Motor neuron (in vitro differentiated cells): Measurements from ENCODE around the gene ARHGDIA. TPM values are rescaled to one million over a fixed set of nuclear protein-coding genes. Genes with fewer than 3 reads are reported as not detected.
"Not testable (repeated sequence)": the region's sequence is repeated elsewhere in the genome, so short reads cannot be mapped to it uniquely, and the experiment has no call there.

Experiments used
- ATAC-seq, 8 experiments: fragments of 200-7000 bp; cut with Tn5 transposase; replicated peaks in 6 of 8; 2 replicates each; pipeline ENCODE4 v1.8.0; 2021; ENCODE audit warnings: mild to moderate bottlenecking in 8 of 8, moderate library complexity in 8 of 8
- H3K27ac ChIP-seq, 2 donors: fragments of 250-450 bp; sonication (Bioruptor Pico); 2 replicates each; pipeline ENCODE4 v1.9.0; 2021; ENCODE audit warnings: antibody characterized with exemption in 2 of 2, mild to moderate bottlenecking in 2 of 2, moderate library complexity in 1 of 2
- H3K4me1 ChIP-seq, 2 donors: fragments of 250-450 bp; sonication (Bioruptor Pico); replicated peaks in 1 of 2; 2 replicates each; pipeline ENCODE4 v1.6.1; 2021; ENCODE audit warnings: antibody characterized with exemption in 2 of 2, mild to moderate bottlenecking in 2 of 2, moderate library complexity in 1 of 2
- H3K4me3 ChIP-seq, 5 donors: fragments of 250-450 bp; sonication (Bioruptor Pico); 2 replicates each; pipeline ENCODE4 v1.9.0; 2021; ENCODE audit warnings: antibody characterized with exemption in 5 of 5, mild to moderate bottlenecking in 5 of 5, moderate library complexity in 4 of 5
- WGBS, 10 experiments: fragments of 450-650 bp; shearing (Covaris generic); methylation state at CpG; one replicate each; pipeline ENCODE4 v1.0.0; 2022; 5-methylcytosine and 5-hydroxymethylcytosine counted together
- in situ Hi-C, 9 experiments: fragments of 400-800 bp; cut with MboI; loops; one replicate each; pipeline ENCODE4 v1.15.0; 2021; ENCODE audit warnings: low sequenced_read_pairs in 9 of 9, low pct_unique_long_range_greater_than_20kb in 2 of 9; ENCODE audit not compliant: unreplicated experiment in 9 of 9
- total RNA-seq, 8 experiments: library from RNA; unstranded; fragments of 300-600 nt; gene quantifications; 2 replicates each; pipeline versions ENCODE4 v1.2.3 to v1.2.4, GENCODE V29; 2022

Gene ARHGDIA
- total RNA-seq: 100 to 1,000 TPM in 5 of 8 experiments, 10 to 100 TPM in 3; 44.7 to 276 (median 151) TPM

- ATAC-seq: peak; percentile 22 to 64 (median 48)
- H3K4me3 ChIP-seq: peak within 1 kb of the TSS; percentile 62 to 92 (median 84)
- peak within 1 kb of the TSS; percentile 98 to 99 for H3K27ac ChIP-seq
- in situ Hi-C loops: no loop called here
- peaks cover 37 to 41% of the 10 kb centered on the region in 2 donors for H3K4me1 ChIP-seq
- WGBS, 10 experiments: no CpG with 5 or more reads among the region's 64 CpGs
These were observed at the start of gene ARHGDIA for GRCh38 chr17:81870981-81871386. ARHGDIA (minus strand) TSS chr17:81871337; CDS start chr17:81869930, 1,407 bp downstream.

GRCh38 chr17:81918832-81919545, 47.9 kb upstream of the ARHGDIA start:
- H3K4me1 ChIP-seq: peaks cover 25% of the 10 kb centered on the region in 2 donors
- H3K4me3 ChIP-seq: no peak overlapping the region
- no peak for ATAC-seq
- H3K27ac ChIP-seq: no peak overlapping the region
- 25 to 94% (median 81%) methylated on average over 1 to 5 of the region's 15 CpGs; no CpG with 5 or more reads in 3 of the 10 experiments for WGBS, 10 experiments
- in situ Hi-C loops: no loop called here

- in situ Hi-C loops: not testable (repeated sequence)
- 23 to 80% methylated on average over 1 to 4 of the region's 9 CpGs; no CpG with 5 or more reads in 8 of the 10 experiments for WGBS, 10 experiments
- peak in 6 of 8 experiments; percentile 28 to 44 (median 40) for ATAC-seq
- H3K4me3 ChIP-seq: peak overlapping the region; percentile 65 to 85 (median 75)
- H3K27ac ChIP-seq: peak overlapping the region; percentile 75 to 87
- peaks cover 18% of the 10 kb centered on the region in 2 donors for H3K4me1 ChIP-seq
These were observed 47.2 kb upstream of the ARHGDIA start for GRCh38 chr17:81918333-81918669.

DNA sequence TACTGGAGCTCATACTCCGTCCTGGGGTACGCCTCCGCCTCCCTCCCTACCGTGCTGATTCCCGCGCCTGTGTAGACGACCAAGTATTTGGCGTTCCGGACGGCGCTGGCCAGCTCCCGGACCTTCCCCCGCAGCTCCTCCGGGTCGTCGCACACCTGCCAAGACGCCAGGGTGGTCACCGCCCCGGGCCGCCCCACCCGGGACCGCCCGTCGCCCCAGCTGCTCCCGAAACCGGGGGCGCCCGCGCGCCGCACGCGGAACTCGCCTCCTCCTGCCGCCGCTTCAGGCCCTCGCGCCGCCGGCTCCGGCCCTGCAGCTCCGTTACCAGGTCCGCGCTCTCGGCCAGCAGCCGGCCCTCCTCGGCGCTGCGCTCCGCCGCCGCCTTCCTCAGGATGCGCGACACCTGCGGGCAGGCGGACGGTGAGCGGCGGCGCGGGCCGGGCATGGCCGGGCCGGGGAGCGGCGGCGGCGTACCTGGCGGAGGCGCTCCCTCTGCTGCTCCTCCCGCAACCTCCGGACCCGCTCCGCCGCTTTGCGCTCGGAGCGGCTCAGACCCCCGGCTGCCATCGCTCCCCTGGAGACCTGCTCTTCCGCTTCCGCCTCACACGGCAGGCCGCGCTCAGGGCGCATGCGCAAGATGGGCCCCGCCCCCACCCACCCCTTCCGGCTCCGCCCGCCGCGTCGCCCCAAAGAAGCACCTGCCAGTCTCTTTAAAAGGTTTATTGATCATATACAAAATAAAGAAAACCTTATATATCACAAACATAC, 46.6 kb upstream of the ARHGDIA start, which contains the start of gene SIRT7:
Gene SIRT7 (minus strand): TSS at position 612 of the 768 bp plus-strand sequence. CDS start 45 bp downstream, at position 567.
- H3K27ac ChIP-seq: peak within 1 kb of the TSS; percentile 75 to 87
- peaks cover 13% of the 10 kb centered on the region in 2 donors for H3K4me1 ChIP-seq
- WGBS, 10 experiments: 0 to 3% (median 0%) methylated on average over 1 to 6 of the region's 94 CpGs; no CpG with 5 or more reads in 5 of the 10 experiments
- H3K4me3 ChIP-seq: peak within 1 kb of the TSS; percentile 65 to 85 (median 75)
- in situ Hi-C loops: no loop called here
- peak; percentile 30 to 82 (median 75) for ATAC-seq

DNA sequence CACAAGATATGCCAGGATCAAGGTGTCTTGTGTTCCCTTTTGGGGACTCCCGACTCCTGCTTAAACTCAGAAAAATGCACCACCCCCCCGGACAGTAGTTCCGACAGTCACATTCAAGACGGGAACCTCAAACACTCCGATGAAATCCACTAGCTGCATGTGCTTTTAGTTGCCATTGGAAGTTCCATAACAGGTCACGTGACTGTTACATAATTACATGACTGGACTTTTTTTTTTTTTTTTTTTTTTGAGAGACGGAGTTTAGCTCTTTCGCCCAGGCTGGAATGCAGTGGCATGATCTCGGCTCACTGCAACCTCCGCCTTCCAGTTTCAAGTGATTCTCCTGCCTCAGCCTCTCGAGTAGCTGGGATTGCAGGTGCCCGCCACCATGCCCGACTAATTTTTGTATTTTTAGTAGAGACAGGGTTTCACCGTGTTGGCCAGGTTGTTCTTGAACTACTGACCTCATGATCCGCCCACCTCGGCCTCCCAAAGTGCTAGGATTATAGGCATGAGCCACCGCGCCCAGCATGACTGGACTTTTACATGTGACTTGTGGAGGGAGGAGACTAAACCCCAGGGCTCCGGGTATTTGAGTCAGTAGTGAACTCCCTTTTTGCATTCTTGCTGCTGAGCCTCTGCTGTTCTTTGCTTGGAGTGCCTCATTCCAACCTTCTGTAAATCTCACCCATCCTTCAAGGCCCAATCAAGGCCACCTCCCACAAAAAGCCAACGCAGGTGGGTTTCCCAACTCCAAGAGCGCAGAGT, 45.3 kb upstream of the ARHGDIA start:
- Histone ChIP-seq H3K4me1 (peaks cover 11 to 13% of the 10 kb centered on the region in 2 donors), H3K27ac (no peak overlapping the region), H3K4me3 (peak overlapping the region in 2 of 5 donors; percentile 65 to 85)
- peak in 3 of 8 experiments; percentile 71 to 81 (median 72) for ATAC-seq
- 42 to 89% (median 78%) methylated on average over 3 to 13 of the region's 21 CpGs; no CpG with 5 or more reads in 1 of the 10 experiments for WGBS, 10 experiments
- in situ Hi-C loops: no loop called here

- Histone ChIP-seq H3K4me1 (peaks cover 11 to 15% of the 10 kb centered on the region in 2 donors), H3K4me3 (no peak overlapping the region), H3K27ac (no peak overlapping the region)
- 83 to 100% (median 95%) methylated on average over 1 to 3 of the region's 12 CpGs; no CpG with 5 or more reads in 6 of the 10 experiments for WGBS, 10 experiments
- in situ Hi-C loops: no loop called here
- ATAC-seq: no peak
These were observed 44.2 kb upstream of the ARHGDIA start for GRCh38 chr17:81915331-81915730.

GRCh38 chr17:81914103-81914850, 43.1 kb upstream of the ARHGDIA start:
- in situ Hi-C loops: no loop called here
- H3K4me3 ChIP-seq: no peak overlapping the region
- no peak for ATAC-seq
- H3K27ac ChIP-seq: no peak overlapping the region
- 80 to 100% (median 97%) methylated on average over 1 to 19 of the region's 36 CpGs; no CpG with 5 or more reads in 6 of the 10 experiments for WGBS, 10 experiments
- peaks cover 17 to 21% of the 10 kb centered on the region in 2 donors for H3K4me1 ChIP-seq

DNA sequence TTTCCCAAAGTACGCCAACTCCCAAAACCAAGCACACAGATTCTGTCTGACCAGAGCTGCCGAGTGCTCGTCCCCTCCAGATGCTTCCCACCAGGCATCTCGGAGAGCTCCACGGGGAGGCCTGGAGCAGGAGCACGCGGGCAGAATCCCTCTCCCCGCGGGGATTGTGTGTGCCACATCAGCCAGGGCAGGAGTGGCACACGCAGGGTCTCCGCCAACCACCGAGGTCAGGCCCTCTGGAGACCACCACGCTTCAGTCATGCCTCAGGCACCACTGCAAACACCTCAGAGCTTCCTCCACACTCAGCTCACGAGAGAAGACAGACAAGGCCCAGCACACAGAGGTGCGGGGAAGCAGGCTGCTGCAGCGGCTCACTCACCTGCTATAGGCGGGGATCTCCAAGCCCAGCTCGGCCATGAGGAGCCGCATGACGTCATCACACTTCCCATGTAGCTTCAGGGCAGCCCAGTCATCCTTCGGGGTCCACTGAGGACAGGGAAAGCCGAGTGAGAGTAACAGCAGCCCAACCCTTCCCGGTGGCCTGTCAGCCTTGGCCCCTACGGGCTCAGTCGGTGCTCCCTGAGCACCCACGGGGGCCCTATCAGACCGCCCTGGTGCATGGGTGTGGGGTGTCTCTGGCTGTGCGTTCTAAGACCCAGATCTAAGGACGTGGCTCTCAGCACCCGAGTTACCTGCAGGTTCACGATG, 42.4 kb upstream of the ARHGDIA start:
- Histone ChIP-seq H3K4me3 (no peak overlapping the region), H3K4me1 (peaks cover 17 to 21% of the 10 kb centered on the region in 2 donors), H3K27ac (no peak overlapping the region)
- in situ Hi-C loops: no loop called here
- 80 to 100% (median 92%) methylated on average over 1 to 13 of the region's 31 CpGs; no CpG with 5 or more reads in 4 of the 10 experiments for WGBS, 10 experiments
- no peak for ATAC-seq

GRCh38 chr17:81912441-81913309, 41.5 kb upstream of the ARHGDIA start:
- WGBS, 10 experiments: 25 to 100% (median 85%) methylated on average over 1 to 10 of the region's 32 CpGs
- in situ Hi-C loops: no loop called here
- ATAC-seq: peak in 2 of 8 experiments; percentile 5 to 24
- Histone ChIP-seq H3K4me1 (peaks cover 13 to 17% of the 10 kb centered on the region in 2 donors), H3K4me3 (no peak overlapping the region), H3K27ac (no peak overlapping the region)

- WGBS, 10 experiments: 64 to 100% (median 89%) methylated on average over 2 to 14 of the region's 19 CpGs; no CpG with 5 or more reads in 4 of the 10 experiments
- H3K4me3 ChIP-seq: no peak overlapping the region
- peaks cover 10 to 14% of the 10 kb centered on the region in 2 donors for H3K4me1 ChIP-seq
- ATAC-seq: no peak
- in situ Hi-C loops: no loop called here
- H3K27ac ChIP-seq: no peak overlapping the region
These were observed 40.8 kb upstream of the ARHGDIA start for GRCh38 chr17:81911969-81912368.
